GM12873 (cell line): Measurements from ENCODE around the gene CTSS.

ENCODE experiments used
- CTCF ChIP-seq: IDR thresholded peaks from 2 replicates; pipeline ENCODE4 v1.5.1; 2012; ENCODE audit warnings: low read depth, mild to moderate bottlenecking, moderate library complexity, low read length, control low read depth; ENCODE audit not compliant: insufficient read depth; ENCODE audit errors: missing control alignments

CTSS gene

GRCh38 chr1:150765296-150765976 is at the start of gene CTSS:
TSS of gene CTSS (minus strand) at chr1:150765778. CDS start at chr1:150764763, 1,015 bp downstream.
- no peak for TF ChIP-seq CTCF

- peak; percentile 64 for TF ChIP-seq CTCF
Observed at GRCh38 chr1:150813028-150813707, 47.6 kb upstream of the CTSS start.

- no peak for TF ChIP-seq CTCF
Observed at GRCh38 chr1:150810958-150811659, 45.5 kb upstream of the CTSS start.

- TF ChIP-seq CTCF, result no peak
Observed at GRCh38 chr1:150809651-150810050, 44.1 kb upstream of the CTSS start.

GRCh38 chr1:150808846-150809245 is 43.3 kb upstream of the CTSS start:
- TF ChIP-seq CTCF, result no peak

- TF ChIP-seq CTCF, result no peak
Observed at GRCh38 chr1:150808121-150808520, 42.5 kb upstream of the CTSS start, which contains the start of gene CTSK. TSS of gene CTSK (minus strand) at chr1:150808260. CDS start at chr1:150806805, 1,455 bp downstream.
